ENCODE measurements around the gene SLITRK2.

SLITRK2 gene

DNA sequence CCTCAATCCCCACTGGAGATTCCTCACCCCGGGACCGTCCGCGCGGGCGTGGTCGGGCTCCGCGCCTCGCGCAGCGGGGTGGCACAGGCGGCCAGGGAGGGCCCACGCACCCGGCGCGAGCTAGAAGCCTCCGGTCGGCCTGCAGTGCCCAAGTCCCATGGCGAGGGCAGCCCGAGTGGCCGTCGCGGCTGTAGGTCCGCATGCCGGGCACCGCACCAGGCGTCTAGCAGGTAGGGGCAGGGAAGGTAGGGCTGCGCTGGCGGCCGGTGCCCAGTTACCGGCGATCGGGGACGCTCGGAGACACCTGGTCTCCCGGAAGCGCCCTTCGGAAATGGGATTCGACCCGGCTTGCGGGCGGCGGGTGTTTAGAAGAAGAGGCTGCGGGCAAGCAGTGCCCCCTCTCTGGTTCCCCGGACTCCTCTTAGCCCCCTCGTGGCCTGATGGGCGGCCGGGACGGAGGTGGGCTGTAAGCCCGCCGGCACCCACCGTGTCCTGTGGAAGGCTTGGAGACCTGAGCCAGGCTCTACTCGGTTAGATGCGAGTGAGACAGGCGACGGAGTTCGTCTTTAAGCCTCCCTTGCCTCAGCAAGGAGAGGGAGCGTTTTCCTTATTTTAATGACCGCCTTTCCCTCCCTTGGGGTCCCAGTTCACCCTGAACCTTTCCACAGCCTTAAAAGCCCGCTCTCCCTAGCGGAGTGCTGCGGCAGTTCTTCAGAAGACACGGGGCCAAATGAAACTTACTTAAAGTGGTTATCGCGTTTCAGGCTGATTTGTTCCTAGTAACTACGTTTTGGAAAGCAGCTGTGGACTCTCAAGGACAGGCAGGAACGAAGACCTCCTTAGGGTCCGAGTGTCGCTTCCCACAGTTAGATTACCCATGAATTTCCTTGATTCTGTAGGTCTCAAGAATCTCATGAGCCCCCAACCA is 821 bp downstream of the SLITRK2 start:
- H3K4me3 ChIP-seq (ENCODE audit: control insufficient read depth, low read depth, low read length), result no peak overlapping the region
- no peak for DNase-seq (ENCODE audit: low read depth)
- TF ChIP-seq, protein P1, sequence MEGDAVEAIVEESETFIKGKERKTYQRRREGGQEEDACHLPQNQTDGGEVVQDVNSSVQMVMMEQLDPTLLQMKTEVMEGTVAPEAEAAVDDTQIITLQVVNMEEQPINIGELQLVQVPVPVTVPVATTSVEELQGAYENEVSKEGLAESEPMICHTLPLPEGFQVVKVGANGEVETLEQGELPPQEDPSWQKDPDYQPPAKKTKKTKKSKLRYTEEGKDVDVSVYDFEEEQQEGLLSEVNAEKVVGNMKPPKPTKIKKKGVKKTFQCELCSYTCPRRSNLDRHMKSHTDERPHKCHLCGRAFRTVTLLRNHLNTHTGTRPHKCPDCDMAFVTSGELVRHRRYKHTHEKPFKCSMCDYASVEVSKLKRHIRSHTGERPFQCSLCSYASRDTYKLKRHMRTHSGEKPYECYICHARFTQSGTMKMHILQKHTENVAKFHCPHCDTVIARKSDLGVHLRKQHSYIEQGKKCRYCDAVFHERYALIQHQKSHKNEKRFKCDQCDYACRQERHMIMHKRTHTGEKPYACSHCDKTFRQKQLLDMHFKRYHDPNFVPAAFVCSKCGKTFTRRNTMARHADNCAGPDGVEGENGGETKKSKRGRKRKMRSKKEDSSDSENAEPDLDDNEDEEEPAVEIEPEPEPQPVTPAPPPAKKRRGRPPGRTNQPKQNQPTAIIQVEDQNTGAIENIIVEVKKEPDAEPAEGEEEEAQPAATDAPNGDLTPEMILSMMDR (IDR thresholded peaks at IDR 0.05; ENCODE audit: control insufficient read depth, insufficient read depth, low read depth, low read length, missing control alignments), result no peak

DNA sequence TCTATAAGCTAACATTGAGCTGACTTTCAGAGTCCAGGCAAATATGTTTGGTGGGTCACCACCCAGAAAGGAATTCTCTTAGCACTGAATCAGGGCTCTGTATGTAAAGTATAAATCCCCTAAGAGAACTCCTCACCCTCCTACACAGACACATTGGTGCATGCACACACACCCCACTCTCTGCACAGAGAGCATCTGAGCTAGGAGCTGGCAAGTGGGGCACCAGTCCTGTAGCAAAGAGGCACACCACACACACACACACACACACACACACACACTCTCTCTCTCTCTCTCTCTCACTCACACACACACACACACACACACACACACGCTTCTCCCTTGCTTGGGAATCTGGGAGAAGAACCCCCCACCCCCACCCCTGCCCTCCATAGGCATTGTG is 3.2 kb downstream of the SLITRK2 start:
- no peak for DNase-seq (ENCODE audit: low read depth)
- TF ChIP-seq, protein P1 (IDR thresholded peaks at IDR 0.05; ENCODE audit: control insufficient read depth, insufficient read depth, low read depth, low read length, missing control alignments), result no peak
- no peak overlapping the region for H3K4me3 ChIP-seq (ENCODE audit: control insufficient read depth, low read depth, low read length)

DNA sequence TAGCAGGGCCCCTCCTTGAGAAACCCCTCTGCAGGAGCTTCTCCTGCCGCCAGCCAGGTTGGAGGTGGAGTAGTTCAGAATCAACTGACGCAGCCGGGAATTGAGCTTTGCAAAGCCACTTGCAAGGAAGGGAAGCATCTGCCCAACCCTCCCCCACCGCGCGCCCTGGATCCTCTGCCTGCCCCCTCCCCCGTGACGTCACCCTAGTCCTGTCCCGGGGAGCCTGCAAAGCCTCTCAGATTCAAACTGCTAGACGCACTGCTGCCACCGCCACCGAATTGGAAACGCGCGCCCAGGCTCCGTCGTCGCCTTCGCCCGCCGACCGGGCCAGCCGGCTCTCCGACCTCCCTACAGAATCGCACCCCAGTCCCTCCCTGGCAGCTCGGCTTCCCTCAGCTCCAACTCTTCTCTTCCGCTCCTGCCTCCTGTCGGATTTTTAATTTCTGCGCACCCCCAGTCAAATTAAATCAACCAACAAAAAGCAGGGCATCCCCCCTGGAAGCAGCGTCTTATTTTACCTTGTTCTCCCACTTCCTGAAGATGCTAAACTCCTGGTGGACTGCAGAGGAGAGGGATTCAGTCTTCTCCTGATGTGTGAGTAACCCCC is 3.8 kb downstream of the SLITRK2 start:
- TF ChIP-seq, protein P1 (IDR thresholded peaks at IDR 0.05; ENCODE audit: control insufficient read depth, insufficient read depth, low read depth, low read length, missing control alignments), result no peak
- no peak overlapping the region for H3K4me3 ChIP-seq (ENCODE audit: control insufficient read depth, low read depth, low read length)
- no peak for DNase-seq (ENCODE audit: low read depth)

DNA sequence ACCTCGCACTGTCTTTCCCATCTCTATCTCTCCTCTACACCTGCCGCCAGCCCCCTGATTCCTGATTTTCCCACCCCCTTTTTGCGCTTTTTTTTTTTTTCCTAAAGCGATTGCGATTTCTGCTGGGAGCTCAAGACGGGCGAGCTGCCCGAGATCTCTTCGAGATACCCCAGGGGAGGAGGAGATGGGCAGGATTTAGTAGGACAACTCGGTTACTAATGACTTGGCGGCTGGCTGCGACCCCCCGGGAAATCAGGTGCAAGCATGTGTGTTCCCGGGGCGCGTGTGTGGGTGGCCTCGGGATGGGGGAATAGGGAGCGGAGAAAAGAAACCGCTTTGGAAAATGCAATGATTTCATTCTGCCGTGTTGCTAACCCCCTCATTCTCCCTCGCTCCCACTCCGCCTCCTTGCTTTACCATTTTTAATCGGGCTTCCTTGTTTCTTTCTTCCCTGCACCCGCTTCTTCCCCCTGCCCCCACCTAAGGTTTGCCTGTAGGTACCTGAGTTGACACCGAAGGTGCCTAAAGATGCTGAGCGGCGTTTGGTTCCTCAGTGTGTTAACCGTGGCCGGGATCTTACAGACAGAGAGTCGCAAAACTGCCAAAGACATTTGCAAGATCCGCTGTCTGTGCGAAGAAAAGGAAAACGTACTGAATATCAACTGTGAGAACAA is 4.4 kb downstream of the SLITRK2 start:
- TF ChIP-seq, protein P1 (IDR thresholded peaks at IDR 0.05; ENCODE audit: control insufficient read depth, insufficient read depth, low read depth, low read length, missing control alignments), result no peak
- no peak overlapping the region for H3K4me3 ChIP-seq (ENCODE audit: control insufficient read depth, low read depth, low read length)
- no peak for DNase-seq (ENCODE audit: low read depth)

DNA sequence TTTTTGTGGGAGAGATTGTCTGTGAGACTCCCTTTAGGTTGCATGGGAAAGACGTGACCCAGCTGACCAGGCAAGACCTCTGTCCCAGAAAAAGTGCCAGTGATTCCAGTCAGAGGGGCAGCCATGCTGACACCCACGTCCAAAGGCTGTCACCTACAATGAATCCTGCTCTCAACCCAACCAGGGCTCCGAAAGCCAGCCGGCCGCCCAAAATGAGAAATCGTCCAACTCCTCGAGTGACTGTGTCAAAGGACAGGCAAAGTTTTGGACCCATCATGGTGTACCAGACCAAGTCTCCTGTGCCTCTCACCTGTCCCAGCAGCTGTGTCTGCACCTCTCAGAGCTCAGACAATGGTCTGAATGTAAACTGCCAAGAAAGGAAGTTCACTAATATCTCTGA is 5.5 kb downstream of the SLITRK2 start:
- TF ChIP-seq, protein P1 (IDR thresholded peaks at IDR 0.05; ENCODE audit: control insufficient read depth, insufficient read depth, low read depth, low read length, missing control alignments), result no peak

DNA sequence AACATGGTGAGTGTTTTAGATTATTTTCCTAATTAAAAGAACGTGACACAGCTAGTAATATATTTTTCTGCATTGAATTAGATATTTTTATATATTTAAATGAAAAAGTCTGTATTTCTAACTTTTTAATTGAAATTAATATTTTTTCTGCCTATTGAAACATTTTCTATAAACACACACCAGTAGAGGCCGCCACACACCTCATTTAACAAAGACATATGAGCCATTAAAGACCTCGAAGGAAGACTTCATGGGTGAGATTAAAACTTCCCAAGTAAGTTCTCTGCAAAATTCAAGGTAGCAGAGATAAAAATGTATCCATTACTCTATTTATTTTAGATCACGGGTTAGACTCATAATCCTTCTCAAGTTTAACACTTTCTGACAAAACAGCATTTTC is 8.3 kb downstream of the SLITRK2 start:
- no peak overlapping the region for H3K4me3 ChIP-seq (ENCODE audit: control insufficient read depth, low read depth, low read length)
- TF ChIP-seq, protein P1 (IDR thresholded peaks at IDR 0.05; ENCODE audit: control insufficient read depth, insufficient read depth, low read depth, low read length, missing control alignments), result no peak
- no peak for DNase-seq (ENCODE audit: low read depth)

More for the DNA sequence above, 5.5 kb downstream of the SLITRK2 start:
- H3K4me3 ChIP-seq (ENCODE audit: control insufficient read depth, low read depth, low read length), result no peak overlapping the region
- no peak for DNase-seq (ENCODE audit: low read depth)

Data from AG09309 (cell line).